RPMI8226 (cell line): ENCODE results near the gene ZHX3.
A peak's percentile ranks its signal among the peaks of the same experiment; 100 is the strongest.

Source experiments
- DNase-seq: peaks from one replicate; pipeline ENCODE4 v3.0.0-alpha.2; 2015

Gene ZHX3

GRCh38 chr20:41181567-41181966, 136.0 kb downstream of the ZHX3 start:
- DNase-seq = no peak

- DNase-seq = no peak
Measured at GRCh38 chr20:41180599-41181333, 136.8 kb downstream of the ZHX3 start.

- no peak for DNase-seq
Measured at GRCh38 chr20:41179961-41180360, 137.6 kb downstream of the ZHX3 start.

- no peak for DNase-seq
Measured at GRCh38 chr20:41178904-41179432, 138.6 kb downstream of the ZHX3 start.

- no peak for DNase-seq
Measured at GRCh38 chr20:41178495-41178894, 139.0 kb downstream of the ZHX3 start.

- no peak for DNase-seq
Measured at GRCh38 chr20:41177636-41178035, 139.9 kb downstream of the ZHX3 start.

GRCh38 chr20:41176711-41177552, 140.6 kb downstream of the ZHX3 start:
- no peak for DNase-seq

GRCh38 chr20:41175727-41176330, 141.7 kb downstream of the ZHX3 start:
- no peak for DNase-seq

- no peak for DNase-seq
Measured at GRCh38 chr20:41175201-41175651, 142.3 kb downstream of the ZHX3 start.

- no peak for DNase-seq
Measured at GRCh38 chr20:41174782-41175181, 142.7 kb downstream of the ZHX3 start.

- no peak for DNase-seq
Measured at GRCh38 chr20:41174373-41174772, 143.2 kb downstream of the ZHX3 start.

- DNase-seq = no peak
Measured at GRCh38 chr20:41173791-41174341, 143.7 kb downstream of the ZHX3 start.

GRCh38 chr20:41173161-41173721, 144.3 kb downstream of the ZHX3 start:
- peak; percentile 61 for DNase-seq

GRCh38 chr20:41172296-41173140, 145.0 kb downstream of the ZHX3 start:
- no peak for DNase-seq

- DNase-seq = no peak
Measured at GRCh38 chr20:41171736-41172295, 145.7 kb downstream of the ZHX3 start.

- DNase-seq = no peak
Measured at GRCh38 chr20:41170386-41171105, 147.0 kb downstream of the ZHX3 start.

GRCh38 chr20:41169791-41170351, 147.7 kb downstream of the ZHX3 start:
- no peak for DNase-seq

- DNase-seq = no peak
Measured at GRCh38 chr20:41169162-41169690, 148.3 kb downstream of the ZHX3 start.

GRCh38 chr20:41168281-41169161, 149.0 kb downstream of the ZHX3 start:
- DNase-seq = no peak
